Ectodermal cell (in vitro differentiated cells): Measurements from ENCODE around the gene HIVEP3.

Experiments
- H3K27ac ChIP-seq: 2 replicates; pipeline ENCODE4 v1.7.0; 2013; ENCODE audit warnings: mild to moderate bottlenecking, low read depth, low read length; ENCODE audit not compliant: insufficient read depth, poor library complexity, severe bottlenecking
- H3K27me3 ChIP-seq: 2 replicates; pipeline ENCODE4 v1.7.0; 2013; ENCODE audit warnings: mild to moderate bottlenecking, low read length; ENCODE audit not compliant: insufficient read depth, control insufficient read depth, poor library complexity, severe bottlenecking
- H3K36me3 ChIP-seq: one replicate; pipeline ENCODE4 v1.7.0; 2013; ENCODE audit warnings: low read length; ENCODE audit not compliant: control insufficient read depth, insufficient read depth
- H3K4me1 ChIP-seq: one replicate; pipeline ENCODE4 v1.7.0; 2013; ENCODE audit warnings: low read length; ENCODE audit not compliant: control insufficient read depth, insufficient read depth
- H3K4me3 ChIP-seq: 2 replicates; pipeline ENCODE4 v1.7.0; 2013; ENCODE audit warnings: low read depth, low read length, control low read depth; ENCODE audit not compliant: insufficient read depth
- H3K9me3 ChIP-seq: 2 replicates; pipeline ENCODE4 v1.7.0; 2013; ENCODE audit warnings: mild to moderate bottlenecking, low read length, moderate library complexity; ENCODE audit not compliant: control insufficient read depth
- WGBS, 2 experiments: methylation state at CpG; one replicate each; pipeline ENCODE4 v1.1.7; 2013; ENCODE audit warnings: missing lambda C conversion rate in 2 of 2; 5-methylcytosine and 5-hydroxymethylcytosine counted together

HIVEP3 gene

GRCh38 chr1:41728403-41729202 lies 190.1 kb downstream of the HIVEP3 start:
- H3K4me3 ChIP-seq, result no peak overlapping the region
- no peaks in the 10 kb centered on the region for H3K9me3 ChIP-seq
- no peak overlapping the region for H3K27ac ChIP-seq
- H3K36me3 ChIP-seq, result no peaks in the 10 kb centered on the region
- no peaks in the 10 kb centered on the region for H3K4me1 ChIP-seq
- 84 to 86% methylated on average over 12 of the region's 12 CpGs for WGBS, 2 experiments
- no peaks in the 10 kb centered on the region for H3K27me3 ChIP-seq

- no peaks in the 10 kb centered on the region for H3K36me3 ChIP-seq
- no peak overlapping the region for H3K27ac ChIP-seq
- no peaks in the 10 kb centered on the region for H3K27me3 ChIP-seq
- no peak overlapping the region for H3K4me3 ChIP-seq
- no peaks in the 10 kb centered on the region for H3K9me3 ChIP-seq
- 94 to 96% methylated on average over 4 of the region's 4 CpGs for WGBS, 2 experiments
- no peaks in the 10 kb centered on the region for H3K4me1 ChIP-seq
These were observed 191.0 kb downstream of the HIVEP3 start for GRCh38 chr1:41727749-41728115.

GRCh38 chr1:41726899-41727748 lies 191.6 kb downstream of the HIVEP3 start:
- 89 to 91% methylated on average over 24 of the region's 24 CpGs for WGBS, 2 experiments
- Histone ChIP-seq H3K27me3 (no peaks in the 10 kb centered on the region), H3K4me3 (no peak overlapping the region), H3K27ac (no peak overlapping the region), H3K4me1 (no peaks in the 10 kb centered on the region), H3K36me3 (no peaks in the 10 kb centered on the region), H3K9me3 (no peaks in the 10 kb centered on the region)

GRCh38 chr1:41726292-41726691 lies 192.4 kb downstream of the HIVEP3 start:
- no peaks in the 10 kb centered on the region for H3K27me3 ChIP-seq
- H3K9me3 ChIP-seq, result no peaks in the 10 kb centered on the region
- no peak overlapping the region for H3K4me3 ChIP-seq
- H3K4me1 ChIP-seq, result no peaks in the 10 kb centered on the region
- no peak overlapping the region for H3K27ac ChIP-seq
- no peaks in the 10 kb centered on the region for H3K36me3 ChIP-seq
- WGBS, 2 experiments, result 95 to 96% methylated on average over 4 of the region's 4 CpGs

GRCh38 chr1:41724926-41725325 lies 193.8 kb downstream of the HIVEP3 start:
- Histone ChIP-seq H3K36me3 (no peaks in the 10 kb centered on the region), H3K4me1 (no peaks in the 10 kb centered on the region), H3K9me3 (no peaks in the 10 kb centered on the region), H3K4me3 (no peak overlapping the region), H3K27me3 (no peaks in the 10 kb centered on the region), H3K27ac (no peak overlapping the region)
- 91 to 92% methylated on average over 3 of the region's 3 CpGs for WGBS, 2 experiments

- no peaks in the 10 kb centered on the region for H3K36me3 ChIP-seq
- 87 to 88% methylated on average over 2 of the region's 2 CpGs for WGBS, 2 experiments
- H3K9me3 ChIP-seq, result no peaks in the 10 kb centered on the region
- no peak overlapping the region for H3K27ac ChIP-seq
- no peaks in the 10 kb centered on the region for H3K4me1 ChIP-seq
- no peak overlapping the region for H3K4me3 ChIP-seq
- no peaks in the 10 kb centered on the region for H3K27me3 ChIP-seq
These were observed 194.5 kb downstream of the HIVEP3 start for GRCh38 chr1:41724248-41724647.

GRCh38 chr1:41723786-41724185 lies 194.9 kb downstream of the HIVEP3 start:
- H3K27ac ChIP-seq, result no peak overlapping the region
- WGBS, 2 experiments, result 80 to 87% methylated on average over 2 to 4 of the region's 4 CpGs
- no peaks in the 10 kb centered on the region for H3K27me3 ChIP-seq
- H3K9me3 ChIP-seq, result no peaks in the 10 kb centered on the region
- no peaks in the 10 kb centered on the region for H3K36me3 ChIP-seq
- no peaks in the 10 kb centered on the region for H3K4me1 ChIP-seq
- H3K4me3 ChIP-seq, result no peak overlapping the region

GRCh38 chr1:41722184-41722583 lies 196.5 kb downstream of the HIVEP3 start:
- Histone ChIP-seq H3K9me3 (no peaks in the 10 kb centered on the region), H3K36me3 (no peaks in the 10 kb centered on the region), H3K27ac (no peak overlapping the region), H3K4me3 (no peak overlapping the region), H3K4me1 (no peaks in the 10 kb centered on the region), H3K27me3 (no peaks in the 10 kb centered on the region)
- WGBS, 2 experiments, result 88 to 89% methylated on average over 1 of the region's 1 CpG

GRCh38 chr1:41720861-41721410 lies 197.8 kb downstream of the HIVEP3 start:
- Histone ChIP-seq H3K27ac (no peak overlapping the region), H3K9me3 (no peaks in the 10 kb centered on the region), H3K4me3 (no peak overlapping the region), H3K4me1 (no peaks in the 10 kb centered on the region), H3K36me3 (no peaks in the 10 kb centered on the region), H3K27me3 (no peaks in the 10 kb centered on the region)
- 95 to 96% methylated on average over 12 of the region's 12 CpGs for WGBS, 2 experiments

- H3K27ac ChIP-seq, result no peak overlapping the region
- no peaks in the 10 kb centered on the region for H3K27me3 ChIP-seq
- H3K36me3 ChIP-seq, result no peaks in the 10 kb centered on the region
- no peaks in the 10 kb centered on the region for H3K9me3 ChIP-seq
- no peak overlapping the region for H3K4me3 ChIP-seq
- 90 to 91% methylated on average over 5 of the region's 5 CpGs for WGBS, 2 experiments
- H3K4me1 ChIP-seq, result no peaks in the 10 kb centered on the region
These were observed 199.1 kb downstream of the HIVEP3 start for GRCh38 chr1:41719590-41719989.
